Measurements from ENCODE around the gene PPP6R1.

Gene PPP6R1

GRCh38 chr19:55245236-55245904 lies 13.4 kb downstream of the PPP6R1 start:
- DNase-seq: no peak

DNA sequence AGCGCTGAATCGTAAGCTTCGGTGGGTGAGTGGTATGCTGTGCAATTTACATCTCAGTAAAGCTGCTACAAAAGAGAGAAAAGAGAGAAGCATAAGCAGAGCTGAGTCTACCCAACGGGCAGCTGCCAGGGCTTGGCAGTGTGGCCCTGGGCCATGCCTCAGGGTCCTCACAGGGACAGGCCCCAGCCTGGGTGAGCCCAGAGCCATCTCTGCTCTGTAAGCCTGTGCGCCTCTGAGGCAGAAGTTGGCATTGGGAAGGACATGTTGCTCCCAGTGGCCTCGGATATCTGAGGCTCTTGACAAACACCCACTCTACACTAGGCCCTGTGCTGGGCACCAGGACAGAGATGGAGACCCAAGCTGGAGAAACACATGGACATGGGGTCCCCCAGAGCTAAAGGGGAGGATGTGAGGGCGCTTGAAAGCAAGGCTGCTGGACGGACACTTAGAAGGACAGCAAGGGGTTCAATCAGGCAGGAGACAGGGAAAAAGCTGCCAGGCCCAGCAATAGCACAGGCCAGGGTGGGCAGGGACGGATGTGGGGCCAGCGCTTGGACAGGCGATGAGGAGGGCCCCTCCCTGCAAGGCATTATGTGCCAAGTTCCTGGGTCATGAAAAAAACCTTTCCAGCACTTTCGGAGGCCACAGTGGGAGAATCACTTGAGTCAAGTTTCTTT lies 14.7 kb downstream of the PPP6R1 start:
- DNase-seq: no peak

DNA sequence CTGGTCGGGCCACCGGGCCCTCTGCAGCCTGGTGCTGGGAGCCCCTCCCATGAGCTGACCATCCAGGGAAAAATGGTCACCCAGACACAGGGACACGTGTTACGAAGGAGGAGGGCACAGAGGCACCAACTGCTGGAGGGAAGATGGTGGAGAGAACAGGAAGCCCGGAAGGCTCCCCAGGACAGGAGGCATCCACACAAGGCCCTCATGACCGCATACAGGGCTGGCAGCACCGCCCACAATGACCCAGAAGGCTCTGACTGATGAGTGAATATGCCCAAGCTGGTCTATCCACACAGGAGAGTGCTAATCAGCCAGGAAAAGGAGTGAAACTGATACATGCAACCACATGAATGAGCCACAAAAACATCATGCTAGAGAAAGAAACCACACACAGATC lies 16.3 kb downstream of the PPP6R1 start:
- DNase-seq: no peak

DNA sequence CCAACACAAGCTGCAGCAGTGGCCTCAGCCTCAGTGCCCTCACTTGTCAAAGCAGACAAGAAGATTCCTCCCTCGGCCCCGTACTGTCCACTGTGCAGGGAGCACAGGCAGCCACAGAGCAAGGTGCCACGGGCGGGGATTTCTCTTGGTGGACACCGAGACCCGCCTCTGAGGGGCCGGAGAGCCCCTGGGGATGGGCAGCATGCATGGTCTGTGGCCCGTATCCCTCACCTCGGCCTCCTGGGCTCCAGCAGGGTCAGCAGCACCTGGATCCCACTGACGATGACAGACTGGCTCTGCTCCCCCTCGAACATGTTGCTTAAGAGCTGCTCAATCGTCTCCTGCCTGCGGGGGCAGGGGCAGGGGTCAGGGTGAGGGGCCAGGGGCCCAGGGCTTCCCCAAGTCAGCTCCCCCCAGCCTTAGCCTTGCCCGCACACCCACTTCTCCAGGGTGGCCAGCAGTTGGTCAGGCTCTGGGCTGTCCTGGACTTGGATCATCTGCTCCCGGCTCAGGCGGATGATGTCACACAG lies 16.8 kb downstream of the PPP6R1 start:
- DNase-seq: no peak

DNA sequence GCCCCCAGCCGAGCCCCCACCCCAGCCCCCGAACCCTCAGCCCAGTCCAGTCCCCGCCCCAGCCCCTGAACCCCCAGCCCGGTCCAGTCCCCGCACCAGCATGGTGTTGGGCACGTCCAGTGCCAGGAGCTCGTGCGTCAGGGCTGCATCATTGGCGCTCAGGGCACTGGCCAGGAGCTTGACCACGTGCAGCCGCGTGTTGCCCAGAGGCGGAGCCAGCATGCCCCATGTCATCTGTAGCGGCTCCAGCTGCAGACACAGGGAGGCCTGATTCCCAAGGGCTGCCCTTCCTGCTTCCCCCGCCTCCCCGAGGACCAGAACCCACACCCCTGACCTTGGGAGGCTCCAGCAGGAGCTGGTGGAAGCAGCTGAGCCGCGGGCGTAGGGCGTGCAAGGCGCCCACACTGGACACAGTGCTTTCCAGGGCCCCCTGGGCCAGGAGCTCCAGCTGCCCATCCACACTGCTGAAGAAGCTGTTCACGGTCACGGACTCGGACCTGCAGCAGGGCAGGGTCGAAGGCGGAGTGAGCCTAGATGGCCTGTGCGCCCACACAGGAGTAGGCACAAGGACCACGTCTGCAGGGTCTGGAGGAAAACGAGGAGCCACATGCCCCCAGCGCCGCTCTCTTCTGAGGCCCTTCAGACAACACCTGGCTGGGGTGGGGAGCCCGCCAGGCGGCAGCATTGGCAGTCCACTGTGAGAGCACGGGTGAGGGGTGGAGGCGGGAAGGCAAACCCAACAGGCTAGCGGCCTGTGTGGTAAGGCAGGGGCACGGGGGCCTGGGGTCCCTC lies 17.5 kb downstream of the PPP6R1 start:
- DNase-seq: no peak

DNA sequence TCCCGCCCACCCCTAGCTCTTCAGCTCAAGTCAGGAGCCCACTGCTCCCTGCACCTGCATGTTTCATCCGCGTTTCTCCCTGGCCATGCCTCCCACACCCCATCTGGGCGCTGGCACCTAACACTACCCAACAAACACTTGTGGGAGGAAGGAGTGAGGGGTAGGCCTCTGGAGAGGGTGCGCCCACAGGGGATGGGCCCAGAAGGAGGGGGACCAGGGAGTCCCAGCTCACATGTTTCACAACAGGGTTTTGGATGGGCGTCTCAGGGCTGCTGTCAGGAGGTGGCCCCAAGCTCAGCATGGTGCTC lies 18.1 kb downstream of the PPP6R1 start:
- DNase-seq: peak in 1 of 51 donors; percentile 25

GRCh38 chr19:55239004-55239403 lies 19.8 kb downstream of the PPP6R1 start:
- DNase-seq: no peak

DNA sequence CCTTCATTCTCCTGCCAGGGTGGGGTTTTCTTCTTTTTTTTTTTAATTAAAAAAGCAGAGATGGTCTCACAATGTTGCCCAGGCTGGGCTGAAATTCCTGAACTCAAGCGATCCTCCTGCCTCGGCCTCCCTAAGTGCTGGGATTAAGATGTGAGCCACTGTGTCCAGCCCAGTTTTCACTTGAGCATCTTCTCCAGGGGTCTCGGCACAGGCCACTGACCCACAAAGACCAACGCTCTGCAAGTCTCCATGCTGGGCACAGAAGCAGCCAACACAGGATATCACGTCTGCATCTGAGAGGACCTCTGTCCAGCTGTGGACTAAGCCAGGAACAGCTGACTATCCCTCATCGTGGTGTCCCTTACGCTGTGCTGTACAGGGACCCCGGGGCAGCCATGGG lies 20.8 kb downstream of the PPP6R1 start:
- DNase-seq: no peak

DNA sequence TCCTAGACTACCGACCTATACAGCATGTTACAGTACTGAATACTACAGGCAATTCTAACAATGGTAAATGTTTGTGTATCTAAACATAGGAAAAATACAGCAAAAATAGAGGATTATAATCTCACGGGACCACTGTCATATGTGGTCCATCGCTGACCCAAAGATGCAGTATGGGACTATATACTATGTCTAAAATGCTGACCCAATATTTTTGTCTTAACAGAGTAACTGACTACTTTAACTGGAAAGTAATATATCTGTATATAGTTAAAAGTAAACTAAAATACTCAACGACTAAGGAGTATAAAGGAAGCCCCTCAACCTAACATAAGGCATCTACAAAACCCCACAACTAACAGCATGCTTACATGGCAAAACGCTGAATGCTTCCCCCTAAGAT lies 25.8 kb downstream of the PPP6R1 start:
- no peak for DNase-seq

- no peak for DNase-seq
Observed at GRCh38 chr19:55232286-55232602, 26.6 kb downstream of the PPP6R1 start.

DNA sequence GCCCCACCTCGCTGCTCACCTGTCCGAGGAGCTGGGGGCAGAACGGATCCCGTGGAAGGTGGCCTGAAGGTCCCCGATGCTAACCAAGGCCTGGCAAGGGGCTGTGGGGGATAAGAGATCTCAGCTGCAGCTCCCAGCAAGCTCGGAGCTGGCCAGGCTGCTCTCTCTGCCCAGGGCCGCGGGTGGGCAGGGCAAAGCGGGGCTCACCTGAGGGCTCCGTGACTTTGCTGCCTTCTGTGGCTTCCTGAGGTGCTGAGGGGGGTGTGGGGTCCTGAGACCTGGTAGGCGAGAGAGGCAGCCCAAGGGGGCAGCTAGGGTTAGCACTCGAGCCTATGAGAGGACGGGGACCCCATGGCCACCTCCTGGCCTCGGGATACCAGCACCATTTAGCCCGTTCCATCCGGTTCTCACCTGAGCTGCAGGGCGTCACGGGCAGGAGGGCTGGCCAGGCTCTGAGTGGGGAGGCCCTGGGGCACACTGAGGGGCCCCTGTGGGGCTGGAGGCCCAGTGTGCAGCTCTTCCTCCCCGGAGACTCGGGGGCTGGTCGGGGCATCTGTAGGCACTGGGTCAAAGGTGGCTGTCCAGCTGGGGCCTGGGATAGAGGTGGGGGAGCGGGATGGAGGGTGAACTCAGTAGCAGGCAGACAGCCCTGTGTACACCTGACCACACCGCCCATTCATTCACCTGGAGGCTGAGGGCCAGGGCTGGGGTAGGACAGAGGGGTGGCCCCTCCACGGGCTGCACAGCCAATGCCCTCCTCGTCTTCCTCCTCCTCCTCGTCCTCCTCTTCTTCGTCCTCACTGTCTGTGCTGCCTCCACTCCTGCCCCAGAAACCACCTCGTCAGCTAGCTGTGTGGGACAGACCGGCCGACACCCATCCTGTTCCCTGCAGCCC lies 27.2 kb downstream of the PPP6R1 start:
- DNase-seq: no peak

- DNase-seq: no peak
Observed at GRCh38 chr19:55230780-55231179, 28.0 kb downstream of the PPP6R1 start.

- DNase-seq: no peak
Observed at GRCh38 chr19:55230329-55230728, 28.5 kb downstream of the PPP6R1 start.

GRCh38 chr19:55229789-55230182 lies 29.0 kb downstream of the PPP6R1 start:
- no peak for DNase-seq

DNA sequence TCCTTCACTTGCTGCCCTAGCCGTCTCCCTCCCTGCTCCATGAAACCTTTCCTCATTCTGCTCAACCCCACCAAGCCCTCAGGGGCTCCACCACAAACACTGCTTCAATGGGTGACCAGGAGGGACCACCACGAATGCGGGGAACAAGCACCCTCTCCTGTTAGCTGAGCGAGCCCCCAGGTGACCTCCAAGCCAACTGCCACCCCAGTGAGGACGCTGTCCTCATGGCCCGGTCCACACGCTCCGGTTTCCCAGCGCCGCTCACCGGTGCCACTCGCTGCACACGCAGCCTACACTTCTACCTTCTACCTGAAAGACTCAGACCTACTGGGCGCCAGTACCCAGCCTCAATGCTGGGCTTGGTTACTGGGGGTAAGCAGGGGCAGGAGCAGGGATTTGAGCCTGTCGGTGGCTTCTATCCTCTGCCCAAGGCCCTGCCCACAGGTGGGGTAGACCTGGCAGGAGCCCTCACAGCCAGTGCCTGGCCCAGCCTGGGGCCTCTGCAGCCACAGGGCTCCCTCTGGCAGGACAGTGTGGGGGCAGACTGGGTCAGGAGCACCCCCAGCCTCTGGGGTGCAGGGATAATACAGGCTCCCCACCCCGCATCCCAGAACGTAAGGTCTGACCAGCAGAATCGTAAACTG lies 29.6 kb downstream of the PPP6R1 start:
- DNase-seq: no peak

- DNase-seq: no peak
Observed at GRCh38 chr19:55228403-55229031, 30.3 kb downstream of the PPP6R1 start, which contains the start of gene TMEM86B. TMEM86B (minus strand) TSS chr19:55228763; CDS start chr19:55228741, 22 bp downstream.

DNA sequence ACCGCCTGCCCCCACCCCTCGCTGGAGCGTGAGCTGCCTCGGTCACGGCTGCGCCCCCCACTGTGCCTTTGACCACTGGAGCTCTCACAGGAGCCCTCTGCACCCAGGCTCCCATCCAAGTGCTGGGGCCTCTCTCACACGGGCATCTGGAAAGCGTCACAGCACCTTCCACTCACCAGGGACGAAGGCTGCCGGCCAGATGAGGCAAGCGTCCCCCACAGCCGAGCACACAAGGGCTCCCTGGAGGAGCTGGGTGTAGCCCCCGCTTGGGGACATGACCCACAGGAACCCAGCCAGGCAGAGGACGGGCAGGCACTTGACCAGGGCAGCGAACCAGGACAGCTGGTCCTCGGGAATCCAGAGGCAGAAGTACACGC lies 30.8 kb downstream of the PPP6R1 start:
- DNase-seq: no peak

GRCh38 chr19:55227241-55228014 lies 31.4 kb downstream of the PPP6R1 start:
- no peak for DNase-seq

DNA sequence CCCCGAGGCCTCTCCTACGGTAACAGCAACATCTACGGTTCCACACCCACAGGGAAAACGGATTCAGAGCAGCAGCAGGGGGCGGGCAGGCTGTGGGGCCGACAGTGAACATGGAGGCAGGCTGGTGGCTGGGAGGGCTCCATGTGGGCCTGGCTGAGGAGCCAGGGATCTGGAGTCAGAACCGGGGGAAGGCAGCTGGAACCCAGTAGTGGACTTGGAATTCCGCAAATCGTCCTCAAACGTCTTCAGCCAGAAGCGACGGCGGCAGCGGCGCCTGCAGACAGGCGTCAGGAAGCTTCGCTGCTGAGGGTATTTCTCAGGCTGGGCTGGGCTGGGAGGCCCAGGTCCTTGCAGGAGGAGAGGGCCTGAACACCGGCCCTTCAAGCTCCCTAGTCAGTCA lies 32.0 kb downstream of the PPP6R1 start:
- DNase-seq: no peak

- no peak for DNase-seq
Observed at GRCh38 chr19:55226273-55226672, 32.5 kb downstream of the PPP6R1 start.

Data from hypothalamus (tissue), 51 donors.